ENCODE measurements around the gene SLC38A3. TPM values are rescaled to one million over a fixed set of nuclear protein-coding genes. Genes with fewer than 3 reads are reported as not detected.

Gene SLC38A3
- total and polyA plus RNA-seq, 12 donors, result 0.05 to 48.8 (median 0.28) TPM; not detected in 2

GRCh38 chr3:50266017-50266416 lies 60.9 kb downstream of the SLC38A3 start:
- Histone ChIP-seq H3K4me3 (no peak overlapping the region), H3K9me3 (replicated peaks in 1 of 3) (no peaks in the 10 kb centered on the region), H3K4me1 (replicated peaks in 1 of 2) (peaks cover 52 to 59% of the 10 kb centered on the region in 2 donors)

GRCh38 chr3:50266836-50267235 lies 61.8 kb downstream of the SLC38A3 start:
- H3K27ac ChIP-seq, result peak overlapping the region in 4 of 5 donors; percentile 34 to 97 (median 91)
- H3K9me3 ChIP-seq (replicated peaks in 1 of 3), result no peaks in the 10 kb centered on the region
- H3K27me3 ChIP-seq, result no peaks in the 10 kb centered on the region
- H3K4me1 ChIP-seq (replicated peaks in 1 of 2), result peaks cover 54 to 62% of the 10 kb centered on the region in 2 donors
- 66 to 75% (median 74%) methylated on average over 5 to 7 of the region's 7 CpGs for WGBS, 4 donors
- TF ChIP-seq POLR2A (IDR thresholded peaks at IDR 0.05), result no peak
- no peak for TF ChIP-seq CTCF (IDR thresholded peaks at IDR 0.05)
- H3K36me3 ChIP-seq (replicated peaks in 1 of 2), result no peaks in the 10 kb centered on the region
- peak in 1 of 7 donors; percentile 21 for DNase-seq
- H3K4me3 ChIP-seq, result peak overlapping the region in 1 of 4 donors; percentile 35
- intact Hi-C loops (cut with DNase I), result no loop called here

More at GRCh38 chr3:50266017-50266416, 60.9 kb downstream of the SLC38A3 start:
- H3K27ac ChIP-seq, result peak overlapping the region; percentile 86 to 97 (median 92)
- H3K27me3 ChIP-seq, result no peaks in the 10 kb centered on the region
- intact Hi-C loops (cut with DNase I), result no loop called here
- no peaks in the 10 kb centered on the region for H3K36me3 ChIP-seq (replicated peaks in 1 of 2)
- WGBS, 4 donors, result 84 to 90% (median 86%) methylated on average over 4 to 6 of the region's 6 CpGs
- no peak for TF ChIP-seq CTCF (IDR thresholded peaks at IDR 0.05)
- no peak for TF ChIP-seq POLR2A (IDR thresholded peaks at IDR 0.05)
- no peak for DNase-seq

GRCh38 chr3:50267280-50267913 lies 62.3 kb downstream of the SLC38A3 start:
- Histone ChIP-seq H3K4me1 (replicated peaks in 1 of 2) (peaks cover 58 to 64% of the 10 kb centered on the region in 2 donors), H3K4me3 (peak overlapping the region in 1 of 4 donors; percentile 35)
- intact Hi-C loops (cut with DNase I), result no loop called here

GRCh38 chr3:50268276-50268675 lies 63.2 kb downstream of the SLC38A3 start:
- peaks cover 63 to 65% of the 10 kb centered on the region in 2 donors for H3K4me1 ChIP-seq (replicated peaks in 1 of 2)
- WGBS, 4 donors, result 35 to 50% (median 47%) methylated on average over 3 of the region's 3 CpGs
- H3K4me3 ChIP-seq, result no peak overlapping the region

More at GRCh38 chr3:50267280-50267913, 62.3 kb downstream of the SLC38A3 start:
- TF ChIP-seq CTCF (IDR thresholded peaks at IDR 0.05) (no peak), POLR2A (IDR thresholded peaks at IDR 0.05) (no peak)
- DNase-seq, result peak in 2 of 7 donors; percentile 24 to 35
- Histone ChIP-seq H3K27me3 (no peaks in the 10 kb centered on the region), H3K27ac (peak overlapping the region in 4 of 5 donors; percentile 87 to 97 (median 91)), H3K36me3 (replicated peaks in 1 of 2) (no peaks in the 10 kb centered on the region), H3K9me3 (replicated peaks in 1 of 3) (no peaks in the 10 kb centered on the region)
- WGBS, 4 donors, result 35 to 67% (median 47%) methylated on average over 8 to 22 of the region's 22 CpGs

More at GRCh38 chr3:50268276-50268675, 63.2 kb downstream of the SLC38A3 start:
- no peaks in the 10 kb centered on the region for H3K27me3 ChIP-seq
- DNase-seq, result no peak
- no peaks in the 10 kb centered on the region for H3K9me3 ChIP-seq (replicated peaks in 1 of 3)
- intact Hi-C loops (cut with DNase I), result no loop called here
- TF ChIP-seq CTCF (IDR thresholded peaks at IDR 0.05) (no peak), POLR2A (IDR thresholded peaks at IDR 0.05) (no peak)
- H3K27ac ChIP-seq, result peak overlapping the region in 4 of 5 donors; percentile 87 to 97 (median 91)
- no peaks in the 10 kb centered on the region for H3K36me3 ChIP-seq (replicated peaks in 1 of 2)
